K562 (cell line): Measurements from ENCODE around the gene AGFG1. TPM values are rescaled to one million over a fixed set of nuclear protein-coding genes. Genes with fewer than 3 reads are reported as not detected.

Source experiments
- ATAC-seq: fragments of 200-7000 bp; cut with Tn5 transposase; 3 replicates; pipeline ENCODE4 v1.9.1; 2020; ENCODE audit warnings: moderate library complexity
- BruUV-seq: library from RNA; stranded (reverse); fragments of 400-500 nt; replicated peaks from 2 replicates; lab custom pipeline; 2021; lab: Mats Ljungman, UMichigan
- CTCF ChIA-PET: fragments of 300-600 bp; formaldehyde crosslinking; extraction: SDS; loops from one replicate; lab custom pipeline; 2021; ENCODE audit warnings: low intra/inter-chr PET ratio; lab: Yijun Ruan, JAX
- POLR2A ChIA-PET: fragments of 300-600, 350-650 bp; sonication (Branson Sonifier 250); formaldehyde crosslinking; extraction: SDS; loops from one replicate; lab custom pipeline; 2021; ENCODE audit warnings: antibody characterized with exemption, inconsistent platforms; lab: Yijun Ruan, JAX
- DNase-seq, 4 experiments: peaks; one replicate each; pipeline versions ENCODE4 v3.0.0 to v3.0.0-alpha.2; 2011 to 2018; ENCODE audit warnings: low spot score in 3 of 4, mixed read lengths in 3 of 4; ENCODE audit errors: extremely low read depth in 1 of 4
- FAIRE-seq: peaks from 2 replicates; lab custom pipeline; 2011; peaks lifted over from hg19 to GRCh38; lab: Jason Lieb, UNC
- H2AFZ ChIP-seq: 2 replicates; pipeline ENCODE4 v1.6.0; 2011; ENCODE audit warnings: low read depth, low read length, control low read depth, inconsistent platforms
- H3K27ac ChIP-seq: fragments of 200-600 bp; 3 replicates; pipeline ENCODE4 v1.8.0; 2011; ENCODE audit warnings: low read depth, mild to moderate bottlenecking, control low read depth, inconsistent platforms, low read length, moderate library complexity, mixed read lengths; ENCODE audit errors: extremely low read depth
- H3K27me3 ChIP-seq, 2 experiments: fragments of 300-600 bp in 1 of 2; 2 replicates in 1 of 2; 3 replicates in 1 of 2; pipeline versions ENCODE4 v1.6.0 to v1.8.0; 2011; ENCODE audit warnings: inconsistent platforms in 2 of 2, low read length in 2 of 2, mild to moderate bottlenecking in 1 of 2, mixed read lengths in 1 of 2, moderate library complexity in 1 of 2; ENCODE audit not compliant: control insufficient read depth in 2 of 2, insufficient read depth in 2 of 2
- H3K36me3 ChIP-seq: fragments of 300-600 bp; 3 replicates; pipeline ENCODE4 v1.8.0; 2011; ENCODE audit warnings: mild to moderate bottlenecking, low read length, inconsistent platforms; ENCODE audit not compliant: control insufficient read depth, insufficient read depth
- H3K4me1 ChIP-seq, 2 experiments: fragments of 200-600 bp in 1 of 2; replicated peaks in 1 of 2; 2 replicates in 1 of 2; 3 replicates in 1 of 2; pipeline versions ENCODE4 v1.5.1 to v1.8.0; 2011; ENCODE audit warnings: inconsistent platforms in 2 of 2, low read length in 2 of 2, mild to moderate bottlenecking in 1 of 2, mixed read lengths in 1 of 2, moderate library complexity in 1 of 2; ENCODE audit not compliant: control insufficient read depth in 2 of 2, insufficient read depth in 2 of 2
- H3K4me2 ChIP-seq: 2 replicates; pipeline ENCODE4 v1.6.1; 2011; ENCODE audit warnings: low read length, control low read depth, inconsistent platforms, mixed read lengths; ENCODE audit not compliant: insufficient read depth
- H3K4me3 ChIP-seq: fragments of 200-600 bp; sonication (generic), shearing (Covaris generic); 2 replicates; pipeline ENCODE4 v1.5.1; 2016; ENCODE audit warnings: control low read depth, inconsistent platforms
- H3K79me2 ChIP-seq: fragments of 200-600 bp; 3 replicates; pipeline ENCODE4 v1.8.0; 2011; ENCODE audit warnings: low read length, inconsistent platforms; ENCODE audit not compliant: control insufficient read depth, insufficient read depth
- H3K9ac ChIP-seq, 2 experiments: 2 replicates each; pipeline versions ENCODE4 v1.6.0 to v1.6.1; 2011; ENCODE audit warnings: low read depth in 2 of 2, low read length in 2 of 2, control low read depth in 1 of 2, inconsistent platforms in 1 of 2, mild to moderate bottlenecking in 1 of 2, mixed read lengths in 1 of 2; ENCODE audit not compliant: insufficient read depth in 1 of 2
- H3K9me1 ChIP-seq: one replicate; pipeline ENCODE4 v1.6.0; 2011; ENCODE audit warnings: inconsistent platforms, mild to moderate bottlenecking, low read length, moderate library complexity; ENCODE audit not compliant: control insufficient read depth, insufficient read depth
- H3K9me3 ChIP-seq: replicated peaks from 2 replicates; pipeline ENCODE4 v1.5.1; 2011; ENCODE audit warnings: low read depth, low read length, inconsistent platforms; ENCODE audit not compliant: control insufficient read depth, insufficient read depth
- H4K20me1 ChIP-seq: replicated peaks from 2 replicates; pipeline ENCODE4 v1.6.1; 2011; ENCODE audit warnings: low read length, inconsistent platforms, mixed read lengths; ENCODE audit not compliant: control insufficient read depth, insufficient read depth
- KAT7 ChIP-seq: sonication (generic); formaldehyde crosslinking; IDR thresholded peaks from 2 replicates; pipeline ENCODE4 v1.8.0; 2022; ENCODE audit warnings: missing genetic modification reagents, mild to moderate bottlenecking, borderline replicate concordance
- PHB2 ChIP-seq: fragments of 450-650 bp; IDR thresholded peaks from 2 replicates; pipeline ENCODE4 v1.6.1; 2017; ENCODE audit warnings: low read depth
- WGBS: fragments of 100-300 bp; shearing (Covaris generic); methylation state at CpG from one replicate; pipeline ENCODE4 v1.1.6; 2016; ENCODE audit warnings: low coverage, mixed read lengths; ENCODE audit not compliant: insufficient coverage; ENCODE audit errors: missing lambda C conversion rate; 5-methylcytosine and 5-hydroxymethylcytosine counted together
- in situ Hi-C: fragments of 300-500 bp; cut with MboI; formaldehyde crosslinking; loops from 4 replicates; pipeline ENCODE4 v1.15.0; 2018; ENCODE audit warnings: inconsistent platforms, mixed read lengths
- intact Hi-C: fragments of 100-400 bp; cut with micrococcal nuclease; formaldehyde crosslinking; loops from 2 replicates; pipeline ENCODE4 v1.14.2; 2022
- polyA plus RNA-seq, 8 experiments: library from polyadenylated mRNA; depleted of rRNA in 4 of 8; stranded (reverse) in 5 of 8; unstranded in 3 of 8; fragments of >200 nt; fragmentation: Nextera tagmentation in 2 of 8; fragmentation: Illumina TruSeq in 1 of 8; extraction: Ambion mirVana in 2 of 8; extraction: Trizol in 1 of 8; gene quantifications; 2 replicates each; pipeline versions ENCODE4 v1.2.1 to v1.2.3, GENCODE V29; 2011 to 2014; ENCODE audit warnings: inconsistent platforms in 1 of 8, missing spikeins in 1 of 8
- total RNA-seq, 7 experiments: library from RNA; depleted of rRNA in 6 of 7; stranded (reverse); fragments of >200 nt in 6 of 7; fragmentation: Illumina TruSeq in 2 of 7; extraction: Trizol in 2 of 7; gene quantifications; 2 replicates each; pipeline versions ENCODE4 v1.2.1 to v1.2.3, GENCODE V29; 2011 to 2021; ENCODE audit warnings: low replicate concordance in 1 of 7
- TF ChIP-seq, protein P1 (sequence below): fragments of 450-650 bp; IDR thresholded peaks from 2 replicates; pipeline ENCODE4 v1.7.0; 2016; ENCODE audit warnings: borderline replicate concordance
- TF ChIP-seq, protein P2 (sequence below): IDR thresholded peaks from 2 replicates; pipeline ENCODE4 v1.6.1; 2011; ENCODE audit warnings: borderline replicate concordance, low read depth, mild to moderate bottlenecking, moderate library complexity, low read length; ENCODE audit not compliant: insufficient read depth, poor library complexity, severe bottlenecking

Gene AGFG1
- total and polyA plus RNA-seq, 9 of the 15 experiments (the other 6 are each of a cell fraction or from before 2014, with no cell fraction given) = 11.2 to 97.5 (median 36.0) TPM

DNA sequence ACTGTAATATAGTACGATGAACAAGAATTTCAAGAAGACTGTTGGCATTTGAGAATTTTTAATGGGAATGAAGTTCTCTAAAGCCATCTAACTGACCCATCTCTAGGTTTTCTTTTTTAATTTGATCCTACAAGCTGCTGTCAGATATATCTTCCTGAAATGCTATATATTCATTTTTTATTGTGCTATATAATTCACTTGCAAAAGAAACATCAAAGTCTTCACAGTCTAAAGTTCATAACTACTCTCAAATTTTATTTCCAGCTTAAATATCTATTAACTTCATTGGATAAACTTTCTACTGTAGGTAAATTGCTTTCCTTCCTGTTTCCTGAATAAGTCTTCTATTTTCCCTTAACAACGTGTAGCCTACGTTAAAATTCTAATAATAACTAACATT lies 130.4 kb downstream of the AGFG1 start (continued):
- TF ChIP-seq, protein P1, sequence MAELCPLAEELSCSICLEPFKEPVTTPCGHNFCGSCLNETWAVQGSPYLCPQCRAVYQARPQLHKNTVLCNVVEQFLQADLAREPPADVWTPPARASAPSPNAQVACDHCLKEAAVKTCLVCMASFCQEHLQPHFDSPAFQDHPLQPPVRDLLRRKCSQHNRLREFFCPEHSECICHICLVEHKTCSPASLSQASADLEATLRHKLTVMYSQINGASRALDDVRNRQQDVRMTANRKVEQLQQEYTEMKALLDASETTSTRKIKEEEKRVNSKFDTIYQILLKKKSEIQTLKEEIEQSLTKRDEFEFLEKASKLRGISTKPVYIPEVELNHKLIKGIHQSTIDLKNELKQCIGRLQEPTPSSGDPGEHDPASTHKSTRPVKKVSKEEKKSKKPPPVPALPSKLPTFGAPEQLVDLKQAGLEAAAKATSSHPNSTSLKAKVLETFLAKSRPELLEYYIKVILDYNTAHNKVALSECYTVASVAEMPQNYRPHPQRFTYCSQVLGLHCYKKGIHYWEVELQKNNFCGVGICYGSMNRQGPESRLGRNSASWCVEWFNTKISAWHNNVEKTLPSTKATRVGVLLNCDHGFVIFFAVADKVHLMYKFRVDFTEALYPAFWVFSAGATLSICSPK = no peak
- TF ChIP-seq, protein P2, sequence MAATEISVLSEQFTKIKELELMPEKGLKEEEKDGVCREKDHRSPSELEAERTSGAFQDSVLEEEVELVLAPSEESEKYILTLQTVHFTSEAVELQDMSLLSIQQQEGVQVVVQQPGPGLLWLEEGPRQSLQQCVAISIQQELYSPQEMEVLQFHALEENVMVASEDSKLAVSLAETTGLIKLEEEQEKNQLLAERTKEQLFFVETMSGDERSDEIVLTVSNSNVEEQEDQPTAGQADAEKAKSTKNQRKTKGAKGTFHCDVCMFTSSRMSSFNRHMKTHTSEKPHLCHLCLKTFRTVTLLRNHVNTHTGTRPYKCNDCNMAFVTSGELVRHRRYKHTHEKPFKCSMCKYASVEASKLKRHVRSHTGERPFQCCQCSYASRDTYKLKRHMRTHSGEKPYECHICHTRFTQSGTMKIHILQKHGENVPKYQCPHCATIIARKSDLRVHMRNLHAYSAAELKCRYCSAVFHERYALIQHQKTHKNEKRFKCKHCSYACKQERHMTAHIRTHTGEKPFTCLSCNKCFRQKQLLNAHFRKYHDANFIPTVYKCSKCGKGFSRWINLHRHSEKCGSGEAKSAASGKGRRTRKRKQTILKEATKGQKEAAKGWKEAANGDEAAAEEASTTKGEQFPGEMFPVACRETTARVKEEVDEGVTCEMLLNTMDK = no peak

DNA sequence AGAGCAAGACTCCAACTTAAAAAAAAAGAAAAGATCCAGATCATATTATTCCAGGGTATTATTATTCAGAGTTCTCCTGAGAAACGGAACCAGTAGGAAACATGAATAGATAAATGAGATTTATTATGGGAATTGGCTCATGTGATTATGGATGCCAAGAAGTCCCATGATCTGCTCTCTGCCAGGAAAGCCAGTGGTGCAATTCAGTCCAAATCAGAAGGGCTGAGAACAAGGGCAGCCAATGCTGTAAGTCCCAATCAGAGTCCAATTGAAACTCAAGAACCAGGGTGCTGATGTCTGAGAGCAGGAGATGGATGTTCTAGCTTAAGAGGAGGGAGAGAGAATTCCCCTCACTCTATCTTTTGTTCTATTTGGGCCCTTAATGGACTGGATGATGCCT lies 134.5 kb downstream of the AGFG1 start:
- no peak overlapping the region for H3K9ac ChIP-seq
- intact Hi-C loops = no loop called here
- TF ChIP-seq PHB2 (no peak), KAT7 (CRISPR knock-in tag) (no peak)
- FAIRE-seq (no peak), ATAC-seq (no peak), DNase-seq (no peak)
- no peaks in the 10 kb centered on the region for H3K79me2 ChIP-seq
- no peaks in the 10 kb centered on the region for H3K9me3 ChIP-seq
- H3K9me1 ChIP-seq = no peaks in the 10 kb centered on the region
- no peak overlapping the region for H3K4me2 ChIP-seq
- ChIA-PET POLR2A (no interaction called here), CTCF (no interaction called here)
- H2AFZ ChIP-seq = no peak overlapping the region
- no peaks in the 10 kb centered on the region for H3K4me1 ChIP-seq
- no TSS peak for BruUV-seq
- H4K20me1 ChIP-seq = no peaks in the 10 kb centered on the region
- H3K27me3 ChIP-seq = peaks cover 0 to 8% of the 10 kb centered on the region in 2 experiments; a peak in 2 of 5 replicates
- 0% methylated on average over 1 of the region's 1 CpG for WGBS
- in situ Hi-C loops = no loop called here
- no peaks in the 10 kb centered on the region for H3K36me3 ChIP-seq
- no peak overlapping the region for H3K27ac ChIP-seq
- no peak overlapping the region for H3K4me3 ChIP-seq
